Fibroblast of villous mesenchyme (primary cell): ENCODE measurements around the gene HS3ST1. TPM values are rescaled to one million over a fixed set of nuclear protein-coding genes. Genes with fewer than 3 reads are reported as not detected.

Source experiments
- DNase-seq: peaks from one replicate; pipeline ENCODE4 v3.0.0-alpha.2; 2010; ENCODE audit warnings: low read depth
- H3K4me3 ChIP-seq: 2 replicates; pipeline ENCODE4 v1.5.1; 2011; ENCODE audit warnings: low read depth, mild to moderate bottlenecking, low read length
- CTCF ChIP-seq: IDR thresholded peaks from 2 replicates; pipeline ENCODE4 v1.5.1; 2012; ENCODE audit warnings: low read depth, mild to moderate bottlenecking, low read length; ENCODE audit not compliant: insufficient read depth
- small RNA-seq: library from RNA; depleted of rRNA; stranded (forward); fragments of <200 nt; gene quantifications from one replicate; pipeline ENCODE3, GENCODE V24; 2012
- total RNA-seq: library from RNA; depleted of rRNA; stranded (reverse); fragments of >200 nt; gene quantifications from 2 replicates; pipeline ENCODE4 v1.2.3, GENCODE V29; 2012

Gene HS3ST1
- total RNA-seq, 1 donor = not detected

GRCh38 chr4:11354531-11354930 lies 74.2 kb downstream of the HS3ST1 start:
- TF ChIP-seq CTCF = no peak
- no peak for DNase-seq
- no peak overlapping the region for H3K4me3 ChIP-seq

- H3K4me3 ChIP-seq = no peak overlapping the region
- no peak for TF ChIP-seq CTCF
- DNase-seq = no peak
These were observed 80.1 kb downstream of the HS3ST1 start for GRCh38 chr4:11348449-11349088.

GRCh38 chr4:11344916-11345315 lies 83.8 kb downstream of the HS3ST1 start:
- TF ChIP-seq CTCF = no peak
- no peak overlapping the region for H3K4me3 ChIP-seq
- no peak for DNase-seq

- DNase-seq = no peak
- no peak overlapping the region for H3K4me3 ChIP-seq
- TF ChIP-seq CTCF = no peak
These were observed 85.2 kb downstream of the HS3ST1 start for GRCh38 chr4:11343536-11343935.

Small RNA genes within 50 kb of the gene (small RNA-seq; reads per million reads assigned to genes)
- gene MIR572 (not detected), gene RNA5SP156 (not detected)
